NCI-H1105 treated with DMSO at 0.1 percent for 48 hours (cell line): ENCODE data around the gene NUDT22.

Source experiments
- DNase-seq: peaks from one replicate; lab custom pipeline; 2025; lab: John Stamatoyannopoulos, UW

NUDT22 gene

DNA sequence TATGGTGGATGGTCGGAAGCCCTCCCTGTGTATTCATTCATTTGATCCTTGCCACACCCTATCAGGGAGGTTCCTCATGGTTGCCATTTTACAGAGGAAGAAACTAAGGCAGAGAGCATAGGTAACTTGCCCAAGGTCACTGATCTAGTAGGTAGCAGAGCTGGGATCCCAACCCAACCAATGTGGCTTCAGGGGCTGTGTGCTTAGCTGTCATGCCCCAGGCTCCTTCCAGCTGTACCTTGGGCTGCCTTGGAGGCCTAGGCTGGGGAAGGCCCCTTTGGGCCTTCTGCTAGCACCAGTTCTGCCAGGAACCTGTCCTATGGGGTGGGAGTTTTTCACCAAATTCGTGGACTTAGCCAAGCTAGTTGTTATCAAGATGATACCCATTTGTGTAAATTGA is 49.8 kb downstream of the NUDT22 start:
- DNase-seq = no peak

DNA sequence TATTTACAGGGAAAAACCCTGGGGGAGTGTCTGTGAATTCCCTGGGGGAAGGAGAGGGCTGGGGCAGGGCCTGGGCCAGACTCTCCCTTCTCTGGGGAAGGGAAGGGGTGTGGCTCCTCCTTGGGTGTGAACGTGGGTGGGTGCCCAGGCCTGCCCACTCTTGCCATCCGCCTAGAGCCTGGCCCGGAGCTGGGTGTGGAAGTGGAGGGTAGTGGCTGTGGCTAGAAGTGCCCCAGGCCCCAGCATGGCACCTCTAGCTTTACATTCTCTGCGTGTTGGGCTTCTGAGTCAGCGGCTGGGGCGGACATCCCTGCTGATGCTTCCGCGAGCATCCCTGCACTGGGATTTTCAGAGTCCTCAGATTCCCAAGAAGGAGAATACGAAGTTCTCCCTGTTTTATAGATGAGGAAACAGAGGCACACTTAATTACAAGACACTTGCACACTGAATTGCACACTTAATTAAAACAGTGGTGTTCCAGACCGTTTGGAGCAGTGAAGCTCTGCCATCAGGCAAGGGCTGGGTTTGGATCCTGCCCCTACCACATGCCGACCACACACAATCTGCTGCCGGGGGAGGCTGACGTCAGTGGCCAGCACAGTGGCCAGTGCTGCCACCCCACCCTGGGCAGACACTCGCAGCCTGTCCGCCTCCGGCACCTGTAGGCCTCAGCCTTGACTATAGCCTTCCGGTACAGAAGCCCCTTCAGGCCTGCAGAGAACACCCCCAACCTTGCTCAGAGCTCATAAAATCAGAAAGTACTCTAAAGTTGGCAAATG is 50.8 kb downstream of the NUDT22 start:
- DNase-seq = no peak

DNA sequence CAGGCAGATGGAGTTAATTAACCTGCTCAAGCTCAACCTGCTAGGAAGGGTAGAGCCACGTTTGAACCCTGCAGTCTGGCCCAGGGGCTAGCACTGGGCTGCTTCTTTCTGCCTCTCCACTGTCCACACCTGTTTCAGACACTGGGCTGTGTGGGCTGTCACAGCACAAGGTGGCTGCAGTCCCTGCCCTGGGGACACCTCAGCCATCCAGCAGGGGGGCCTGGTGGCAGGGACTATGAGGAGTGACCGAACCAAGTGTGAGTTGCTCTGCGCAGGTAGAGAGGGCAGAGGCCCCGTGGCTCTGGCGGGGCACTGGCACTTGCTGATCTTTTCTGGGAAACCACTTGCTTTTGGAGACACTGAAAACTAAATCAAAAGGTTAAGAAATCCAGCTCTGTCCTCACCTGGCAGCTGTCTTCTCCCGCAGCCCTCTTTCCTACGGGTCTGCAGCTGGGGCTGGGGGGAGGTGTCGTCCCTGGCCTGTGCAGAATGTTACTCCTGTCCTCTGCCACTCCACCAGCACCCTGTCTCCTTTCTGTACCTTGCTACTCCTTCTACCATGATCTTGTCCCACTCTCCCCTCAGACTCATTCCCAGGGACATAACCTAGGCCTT is 52.6 kb downstream of the NUDT22 start:
- DNase-seq = no peak
